GM12878 (cell line): Measurements from ENCODE around the gene BEND7. TPM values are rescaled to one million over a fixed set of nuclear protein-coding genes. Genes with fewer than 3 reads are reported as not detected.

Experiments
- ATAC-seq: fragments of 200-7000 bp; cut with Tn5 transposase; 3 replicates; pipeline ENCODE4 v1.9.1; 2020; ENCODE audit warnings: mild to moderate bottlenecking, moderate library complexity
- BruUV-seq: library from RNA; stranded (reverse); fragments of 400-500 nt; replicated peaks from 2 replicates; lab custom pipeline; 2021; lab: Mats Ljungman, UMichigan
- CTCF ChIA-PET: fragments of 300-600 bp; sonication (Branson Sonifier 250); formaldehyde crosslinking; extraction: SDS; loops from one replicate; lab custom pipeline; 2021; ENCODE audit warnings: inconsistent platforms; lab: Yijun Ruan, JAX
- POLR2A ChIA-PET: fragments of 350-600 bp; formaldehyde crosslinking; extraction: SDS; loops from one replicate; lab custom pipeline; 2021; ENCODE audit warnings: inconsistent platforms; lab: Charles Lee
- RAD21 ChIA-PET: fragments of 300-600 bp; sonication (Branson Sonifier 250); formaldehyde crosslinking; loops from one replicate; lab custom pipeline; 2023; ENCODE audit warnings: antibody characterized with exemption; ENCODE audit not compliant: unreplicated experiment; lab: Charles Lee
- SMC1A ChIA-PET: fragments of 300-600 bp; sonication (Branson Sonifier 250); formaldehyde crosslinking; loops from one replicate; lab custom pipeline; 2023; ENCODE audit not compliant: unreplicated experiment, uncharacterized antibody; lab: Charles Lee
- DNase-seq: peaks from one replicate; pipeline ENCODE4 v3.0.0-alpha.2; 2011; ENCODE audit warnings: low read depth, low spot score
- FAIRE-seq: peaks from 3 replicates; lab custom pipeline; 2011; peaks lifted over from hg19 to GRCh38; lab: Jason Lieb, UNC
- H2AFZ ChIP-seq: 2 replicates; pipeline ENCODE4 v1.6.0; 2011; ENCODE audit warnings: low read depth, low read length, control low read depth; ENCODE audit not compliant: control insufficient read depth
- H3K27ac ChIP-seq: 2 replicates; pipeline ENCODE4 v1.5.1; 2011; ENCODE audit warnings: control low read depth; ENCODE audit not compliant: control insufficient read depth, insufficient read depth
- H3K27me3 ChIP-seq, 2 experiments: replicated peaks in 1 of 2; 2 replicates each; pipeline versions ENCODE4 v1.6.0 to v1.6.1; 2011; ENCODE audit warnings: low read length in 1 of 2; ENCODE audit not compliant: control insufficient read depth in 2 of 2, insufficient read depth in 2 of 2
- H3K36me3 ChIP-seq, 2 experiments: 2 replicates each; pipeline ENCODE4 v1.5.1; 2011; ENCODE audit warnings: low read length in 1 of 2; ENCODE audit not compliant: control insufficient read depth in 2 of 2, insufficient read depth in 2 of 2
- H3K4me1 ChIP-seq: 2 replicates; pipeline ENCODE4 v1.6.1; 2011; ENCODE audit warnings: mild to moderate bottlenecking, low read length, moderate library complexity, mixed read lengths; ENCODE audit not compliant: control insufficient read depth, insufficient read depth
- H3K4me2 ChIP-seq: 2 replicates; pipeline ENCODE4 v1.6.0; 2011; ENCODE audit warnings: control low read depth; ENCODE audit not compliant: control insufficient read depth, insufficient read depth
- H3K4me3 ChIP-seq: fragments of 200-600 bp; sonication (generic); 2 replicates; pipeline ENCODE4 v1.5.1; 2016
- H3K79me2 ChIP-seq: 2 replicates; pipeline ENCODE4 v1.6.0; 2011; ENCODE audit warnings: low read length; ENCODE audit not compliant: control insufficient read depth, insufficient read depth
- H3K9ac ChIP-seq: 2 replicates; pipeline ENCODE4 v1.8.0; 2011; ENCODE audit warnings: low read length, control low read depth, mixed read lengths; ENCODE audit not compliant: control insufficient read depth, insufficient read depth
- H3K9me3 ChIP-seq: replicated peaks from 3 replicates; pipeline ENCODE4 v1.5.1; 2011; ENCODE audit warnings: mild to moderate bottlenecking, low read length; ENCODE audit not compliant: control insufficient read depth, insufficient read depth
- H4K20me1 ChIP-seq: 2 replicates; pipeline ENCODE4 v1.6.0; 2011; ENCODE audit not compliant: control insufficient read depth, insufficient read depth
- CREB1 ChIP-seq: IDR thresholded peaks from 2 replicates; pipeline ENCODE4 v1.6.1; 2012; ENCODE audit warnings: low read depth, mild to moderate bottlenecking, inconsistent platforms
- CREM ChIP-seq: IDR thresholded peaks from 2 replicates; pipeline ENCODE4 v1.6.1; 2014; ENCODE audit warnings: antibody characterized with exemption, low read depth
- EP300 ChIP-seq, 2 experiments: fragments of 150-350 bp in 1 of 2; IDR thresholded peaks; 2 replicates each; pipeline ENCODE4 v1.6.1; 2011 to 2012; ENCODE audit warnings: low read depth in 2 of 2, low read length in 2 of 2, borderline replicate concordance in 1 of 2, improper control_type of control experiment in 1 of 2, inconsistent platforms in 1 of 2; ENCODE audit not compliant: control insufficient read depth in 1 of 2
- KDM1A ChIP-seq: fragments of 200-600 bp; sonication (generic); IDR thresholded peaks from 2 replicates; pipeline ENCODE4 v1.6.1; 2016; ENCODE audit warnings: borderline replicate concordance
- NBN ChIP-seq: fragments of 450-650 bp; IDR thresholded peaks from 2 replicates; pipeline ENCODE4 v1.6.1; 2016
- PAX5 ChIP-seq: IDR thresholded peaks from 2 replicates; pipeline ENCODE4 v1.6.1; 2011; ENCODE audit warnings: low read depth, low read length, borderline replicate concordance
- RELA ChIP-seq: fragments of 450-650 bp; IDR thresholded peaks from 2 replicates; pipeline ENCODE4 v1.8.0; 2014; ENCODE audit warnings: borderline replicate concordance; ENCODE audit not compliant: partially characterized antibody
- RUNX3 ChIP-seq: IDR thresholded peaks from 2 replicates; pipeline ENCODE4 v1.6.1; 2012; ENCODE audit warnings: low read length, inconsistent platforms
- TCF3 ChIP-seq: IDR thresholded peaks from 2 replicates; pipeline ENCODE4 v1.6.1; 2012; ENCODE audit warnings: low read depth, mild to moderate bottlenecking, low read length, borderline replicate concordance; ENCODE audit not compliant: insufficient read depth
- ZNF217 ChIP-seq: fragments of 450-650 bp; IDR thresholded peaks from 2 replicates; pipeline ENCODE4 v1.6.1; 2017; ENCODE audit warnings: antibody characterized with exemption, mild to moderate bottlenecking
- ZNF384 ChIP-seq: IDR thresholded peaks from 2 replicates; pipeline ENCODE4 v1.6.1; 2012; ENCODE audit warnings: low read depth, mild to moderate bottlenecking, low read length, improper control_type of control experiment, borderline replicate concordance
- WGBS: methylation state at CpG from one replicate; pipeline ENCODE4 v1.1.6; 2016; ENCODE audit warnings: low lambda C conversion rate; ENCODE audit not compliant: insufficient replicate concordance, insufficient coverage; ENCODE audit errors: missing lambda C conversion rate; 5-methylcytosine and 5-hydroxymethylcytosine counted together
- in situ Hi-C: fragments of 300-500 bp; cut with MboI; formaldehyde crosslinking; loops from 9 replicates; pipeline ENCODE4 v1.14.3; 2018; ENCODE audit warnings: mixed read lengths
- intact Hi-C: fragments of 100-400 bp; cut with micrococcal nuclease; formaldehyde crosslinking; loops from one replicate; pipeline ENCODE4 v1.14.2; 2022; ENCODE audit not compliant: unreplicated experiment
- polyA plus RNA-seq, 11 experiments: library from polyadenylated mRNA; depleted of rRNA in 4 of 11; unstranded in 6 of 11; stranded (reverse) in 5 of 11; fragments of >200 nt; fragmentation: Nextera tagmentation in 4 of 11; fragmentation: Illumina TruSeq in 1 of 11; extraction: Ambion mirVana in 4 of 11; extraction: Trizol in 1 of 11; gene quantifications; 1 replicate in 1 of 11; 2 replicates in 10 of 11; pipeline versions ENCODE4 v1.2.1 to v1.2.3, GENCODE V29; 2011 to 2016; ENCODE audit warnings: inconsistent platforms in 2 of 11, missing spikeins in 2 of 11, low read depth in 1 of 11
- total RNA-seq, 4 experiments: library from RNA; depleted of rRNA in 3 of 4; stranded (reverse); fragments of >200 nt in 3 of 4; fragmentation: Illumina TruSeq in 1 of 4; extraction: Trizol in 1 of 4; gene quantifications; 2 replicates each; pipeline versions ENCODE4 v1.2.1 to v1.2.3, GENCODE V29; 2013 to 2021
- TF ChIP-seq, protein P1 (sequence below): IDR thresholded peaks from 2 replicates; pipeline ENCODE4 v1.6.1; 2012; ENCODE audit warnings: low read depth, low read length, improper control_type of control experiment

The BEND7 gene
- total and polyA plus RNA-seq, 10 of the 15 experiments (the other 5 are each of a cell fraction or from before 2014, with no cell fraction given), result not detected

DNA sequence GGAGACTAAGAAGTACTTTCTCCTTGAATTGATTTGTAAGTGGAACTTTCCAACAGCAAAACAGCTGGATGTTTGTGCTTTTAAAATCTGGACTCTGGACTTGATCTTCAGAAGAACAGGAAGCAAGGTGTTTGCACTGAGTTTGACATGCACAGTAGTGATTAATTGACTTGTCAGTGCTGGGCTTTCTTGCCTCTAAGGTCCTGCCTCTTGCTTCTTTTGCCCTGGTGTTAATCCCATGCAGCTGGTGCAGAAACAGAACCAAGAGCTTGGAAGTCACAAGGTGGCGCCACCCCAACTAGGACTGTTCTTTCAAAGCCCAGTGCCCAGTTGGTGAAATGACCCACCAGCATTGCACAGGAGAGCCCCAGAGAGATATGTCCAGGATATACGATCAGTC is 114.0 kb downstream of the BEND7 start:
- intact Hi-C loops, result no loop called here
- BruUV-seq, result no TSS peak
- ChIA-PET POLR2A (no interaction called here), RAD21 (no interaction called here), CTCF (interaction anchor here (0.6 to 2.2 kb wide), 3 partner anchors 43 to 374 kb away, joined by 3 to 8 read pairs (median 8); no protein-coding TSS in a partner anchor), SMC1A (no interaction called here)
- no peaks in the 10 kb centered on the region for H3K27me3 ChIP-seq
- H2AFZ ChIP-seq, result no peak overlapping the region
- H3K4me3 ChIP-seq, result no peak overlapping the region
- ATAC-seq (no peak), FAIRE-seq (no peak), DNase-seq (no peak)
- no peaks in the 10 kb centered on the region for H3K79me2 ChIP-seq
- H3K9ac ChIP-seq, result no peak overlapping the region
- no peak for TF ChIP-seq RELA
- no peak for TF ChIP-seq ZNF217
- no peak for TF ChIP-seq CREM
- TF ChIP-seq CREB1, result no peak
- TF ChIP-seq TCF3, result no peak
- 40% methylated on average over 2 of the region's 2 CpGs for WGBS
- peaks cover 1% of the 10 kb centered on the region; the same call in 1 of the 3 replicates for H3K9me3 ChIP-seq
- in situ Hi-C loops, result no loop called here
- H3K4me1 ChIP-seq, result peaks cover 8% of the 10 kb centered on the region
- no peak overlapping the region for H3K4me2 ChIP-seq
- no peaks in the 10 kb centered on the region for H3K36me3 ChIP-seq
- no peaks in the 10 kb centered on the region for H4K20me1 ChIP-seq
- no peak overlapping the region for H3K27ac ChIP-seq

- in situ Hi-C loops, result no loop called here
- Histone ChIP-seq H3K27ac (no peak overlapping the region), H3K4me1 (peaks cover 8% of the 10 kb centered on the region), H3K4me2 (no peak overlapping the region)
- ATAC-seq, result no peak
- TF ChIP-seq EP300 (IDR thresholded peaks at IDR 0.05; ENCODE audit: borderline replicate concordance in 1 of 2, control insufficient read depth in 1 of 2, low read depth in 2 of 2, low read length in 2 of 2), result no peak
- no peak for TF ChIP-seq ZNF384
- TF ChIP-seq, protein P1, sequence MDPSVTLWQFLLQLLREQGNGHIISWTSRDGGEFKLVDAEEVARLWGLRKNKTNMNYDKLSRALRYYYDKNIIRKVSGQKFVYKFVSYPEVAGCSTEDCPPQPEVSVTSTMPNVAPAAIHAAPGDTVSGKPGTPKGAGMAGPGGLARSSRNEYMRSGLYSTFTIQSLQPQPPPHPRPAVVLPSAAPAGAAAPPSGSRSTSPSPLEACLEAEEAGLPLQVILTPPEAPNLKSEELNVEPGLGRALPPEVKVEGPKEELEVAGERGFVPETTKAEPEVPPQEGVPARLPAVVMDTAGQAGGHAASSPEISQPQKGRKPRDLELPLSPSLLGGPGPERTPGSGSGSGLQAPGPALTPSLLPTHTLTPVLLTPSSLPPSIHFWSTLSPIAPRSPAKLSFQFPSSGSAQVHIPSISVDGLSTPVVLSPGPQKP, result no peak
- TF ChIP-seq PAX5, result no peak
- no peak for TF ChIP-seq NBN
- no peak for TF ChIP-seq KDM1A
- no peak for TF ChIP-seq RUNX3
- TF ChIP-seq, all 136 proteins: peak for 0
- no peak overlapping the region for H3K9ac ChIP-seq
- RAD21 ChIA-PET, result no interaction called here
- POLR2A ChIA-PET, result no interaction called here
- H4K20me1 ChIP-seq, result no peaks in the 10 kb centered on the region
- no peaks in the 10 kb centered on the region for H3K79me2 ChIP-seq
- H3K27me3 ChIP-seq, result no peaks in the 10 kb centered on the region
- 0% methylated on average over 1 of the region's 1 CpG for WGBS
- no peak overlapping the region for H2AFZ ChIP-seq
- DNase-seq, result no peak
- H3K9me3 ChIP-seq, result peaks cover 1% of the 10 kb centered on the region; the same call in 1 of the 3 replicates
- FAIRE-seq, result no peak
- H3K36me3 ChIP-seq, result no peaks in the 10 kb centered on the region
- intact Hi-C loops, result no loop called here
- no peak overlapping the region for H3K4me3 ChIP-seq
- SMC1A ChIA-PET, result no interaction called here
- no TSS peak for BruUV-seq
- CTCF ChIA-PET, result interaction anchor here (1.2 kb wide), 1 partner anchor 123 kb away, joined by 8 read pairs; no protein-coding TSS in a partner anchor
Measured at GRCh38 chr10:13414137-13414536, 114.7 kb downstream of the BEND7 start.
